HG03457 (cell line): Measurements from ENCODE around the gene CASZ1.

Experiments used
- ATAC-seq: cut with Tn5 transposase; IDR thresholded peaks from one replicate; pipeline ENCODE4 v1.9.1; 2021; ENCODE audit warnings: moderate number of reproducible peaks; ENCODE audit not compliant: unreplicated experiment

Gene CASZ1

GRCh38 chr1:10592373-10592772, 204.1 kb downstream of the CASZ1 start:
- no peak for ATAC-seq

GRCh38 chr1:10591010-10591409, 205.4 kb downstream of the CASZ1 start:
- ATAC-seq: no peak

- ATAC-seq: no peak
Measured at GRCh38 chr1:10589074-10589473, 207.4 kb downstream of the CASZ1 start.

GRCh38 chr1:10588640-10589039, 207.8 kb downstream of the CASZ1 start:
- no peak for ATAC-seq
